A172 (cell line): ENCODE measurements around the gene KISS1. TPM values are rescaled to one million over a fixed set of nuclear protein-coding genes. Genes with fewer than 3 reads are reported as not detected.
"Not testable (repeated sequence)": the region's sequence is repeated elsewhere in the genome, so short reads cannot be mapped to it uniquely, and the experiment has no call there.

Source experiments
- DNase-seq: peaks from one replicate; pipeline ENCODE4 v3.0.0-alpha.2; 2015; ENCODE audit warnings: low spot score
- total RNA-seq: library from RNA; depleted of rRNA; stranded (reverse); fragments of >200 nt; shearing (Covaris generic); gene quantifications from 2 replicates; pipeline ENCODE4 v1.2.3, GENCODE V29; 2014; rRNA removed

Gene KISS1
- total RNA-seq = 1.4 and 6.2 TPM in 2 replicates

- no peak for DNase-seq
Observed at GRCh38 chr1:204196068-204196795, at the start of gene KISS1. Gene KISS1, minus strand, starts transcription at chr1:204196491. Its CDS starts 3,615 bp downstream, at chr1:204192876.

- no peak for DNase-seq
Observed at GRCh38 chr1:204242920-204243319, 46.6 kb upstream of the KISS1 start.

- DNase-seq = no peak
Observed at GRCh38 chr1:204241914-204242313, 45.6 kb upstream of the KISS1 start.

GRCh38 chr1:204241050-204241449, 44.8 kb upstream of the KISS1 start:
- DNase-seq = no peak

GRCh38 chr1:204240233-204240632, 43.9 kb upstream of the KISS1 start:
- DNase-seq = no peak

- not testable (repeated sequence) for DNase-seq
Observed at GRCh38 chr1:204239401-204239800, 43.1 kb upstream of the KISS1 start.

GRCh38 chr1:204238520-204238919, 42.2 kb upstream of the KISS1 start:
- not testable (repeated sequence) for DNase-seq

GRCh38 chr1:204237515-204237914, 41.2 kb upstream of the KISS1 start:
- not testable (repeated sequence) for DNase-seq

- DNase-seq = no peak
Observed at GRCh38 chr1:204232526-204232925, 36.2 kb upstream of the KISS1 start.

- DNase-seq = no peak
Observed at GRCh38 chr1:204230211-204230610, 33.9 kb upstream of the KISS1 start.

- no peak for DNase-seq
Observed at GRCh38 chr1:204228896-204229295, 32.6 kb upstream of the KISS1 start.

GRCh38 chr1:204227996-204228785, 31.9 kb upstream of the KISS1 start:
- DNase-seq = no peak

GRCh38 chr1:204227351-204227750, 31.1 kb upstream of the KISS1 start:
- DNase-seq = no peak

GRCh38 chr1:204225841-204226735, 29.8 kb upstream of the KISS1 start:
- no peak for DNase-seq

- DNase-seq = no peak
Observed at GRCh38 chr1:204224655-204225054, 28.4 kb upstream of the KISS1 start.

GRCh38 chr1:204223129-204223860, 27.0 kb upstream of the KISS1 start:
- no peak for DNase-seq

- DNase-seq = no peak
Observed at GRCh38 chr1:204222764-204223055, 26.4 kb upstream of the KISS1 start.

GRCh38 chr1:204222006-204222763, 25.9 kb upstream of the KISS1 start:
- DNase-seq = no peak

- no peak for DNase-seq
Observed at GRCh38 chr1:204221271-204221670, 25.0 kb upstream of the KISS1 start.

GRCh38 chr1:204219971-204220616, 23.8 kb upstream of the KISS1 start:
- no peak for DNase-seq
